DMS114 treated with DMSO at 0.1 percent for 48 hours (cell line): ENCODE results near the gene PDCD10.

Source experiments
- DNase-seq: peaks from one replicate; lab custom pipeline; 2025; ENCODE audit not compliant: unreplicated experiment; lab: John Stamatoyannopoulos, UW

PDCD10 gene

GRCh38 chr3:167734498-167735232 lies at the start of gene PDCD10:
TSS of gene PDCD10 (minus strand) at chr3:167734892. CDS start at chr3:167720157, 14,735 bp downstream.
- peak; percentile 98 for DNase-seq

- no peak for DNase-seq
Measured at GRCh38 chr3:167783781-167784180, 49.1 kb upstream of the PDCD10 start.

DNA sequence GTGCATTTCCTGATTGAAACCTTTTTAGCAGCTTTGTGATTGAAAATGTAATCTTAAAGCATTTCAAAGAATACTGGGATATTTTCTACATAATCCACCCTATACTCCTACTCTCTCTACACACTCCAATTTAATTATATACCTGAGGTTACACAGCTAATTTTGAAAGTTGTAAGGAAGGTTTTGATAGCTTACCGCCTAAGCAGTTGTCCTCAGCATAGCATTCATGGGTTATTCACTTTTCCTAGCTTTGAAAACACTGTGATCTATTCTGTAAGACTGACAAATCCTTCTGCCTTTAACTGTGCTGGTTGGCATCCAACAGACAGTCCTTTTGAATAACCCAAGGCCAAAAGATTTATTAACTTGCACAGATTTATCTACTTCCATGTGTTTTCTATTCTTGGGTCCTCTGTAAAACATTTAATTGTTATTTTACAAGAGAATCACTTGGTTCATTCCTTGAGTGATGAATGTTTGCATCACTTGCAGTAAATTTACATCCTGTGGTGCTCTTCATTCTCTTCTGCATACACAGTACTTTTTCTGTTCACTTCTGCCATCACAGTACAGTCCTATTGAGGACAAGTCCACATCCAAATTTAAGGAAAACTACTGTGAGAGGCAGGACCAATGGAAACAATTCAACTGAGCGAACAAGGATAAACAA lies 45.7 kb upstream of the PDCD10 start:
- no peak for DNase-seq

GRCh38 chr3:167777356-167777755 lies 42.7 kb upstream of the PDCD10 start:
- DNase-seq, result no peak

DNA sequence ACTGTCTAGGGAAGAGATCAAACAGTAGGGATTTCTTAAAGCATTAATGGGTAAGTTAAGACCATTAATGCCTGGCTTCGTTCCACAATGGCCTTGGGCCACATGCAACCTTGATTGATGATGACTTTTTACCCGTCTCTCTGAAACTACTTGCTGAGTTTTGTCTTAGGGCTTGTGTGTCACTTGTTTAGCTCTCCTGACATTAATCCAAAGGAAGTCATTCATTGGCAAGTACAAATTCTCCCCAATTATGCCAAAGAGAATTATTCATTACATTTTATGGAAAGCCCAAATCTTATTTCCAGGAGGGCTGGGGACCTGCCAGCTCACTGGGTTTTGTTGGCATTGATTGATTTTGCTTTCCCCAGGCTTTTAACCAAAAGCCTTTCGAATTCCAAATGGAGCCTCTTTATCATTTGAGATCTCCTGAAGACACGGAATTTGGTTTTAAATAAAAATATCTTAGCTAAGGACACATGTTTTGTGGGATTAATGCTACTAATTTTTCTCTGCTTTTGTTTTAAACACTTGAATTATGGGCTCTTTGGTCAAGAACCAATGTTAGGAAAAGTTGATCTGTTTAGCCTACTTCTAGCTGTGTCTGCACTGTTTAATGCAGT lies 41.5 kb upstream of the PDCD10 start:
- DNase-seq, result no peak

GRCh38 chr3:167773584-167773983 lies 38.9 kb upstream of the PDCD10 start:
- no peak for DNase-seq

DNA sequence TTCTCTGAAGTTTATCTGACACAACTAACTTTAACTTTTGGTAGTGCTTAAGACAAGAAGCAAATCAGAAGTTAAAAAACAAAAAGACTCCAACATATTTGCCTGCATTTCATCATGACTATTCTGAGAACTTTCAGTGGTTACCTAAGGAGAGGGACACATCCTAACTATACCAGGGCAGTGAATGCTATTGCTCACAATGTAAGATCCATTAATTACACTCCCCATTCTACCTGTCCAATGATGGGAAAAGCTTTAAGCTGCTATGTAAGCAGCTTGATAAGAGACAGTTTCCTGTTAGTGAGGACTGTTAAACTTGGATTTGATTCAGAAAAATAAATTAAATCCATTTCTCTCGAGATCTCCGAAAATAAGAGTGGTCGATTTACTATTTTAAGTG lies 38.3 kb upstream of the PDCD10 start:
- DNase-seq, result no peak

DNA sequence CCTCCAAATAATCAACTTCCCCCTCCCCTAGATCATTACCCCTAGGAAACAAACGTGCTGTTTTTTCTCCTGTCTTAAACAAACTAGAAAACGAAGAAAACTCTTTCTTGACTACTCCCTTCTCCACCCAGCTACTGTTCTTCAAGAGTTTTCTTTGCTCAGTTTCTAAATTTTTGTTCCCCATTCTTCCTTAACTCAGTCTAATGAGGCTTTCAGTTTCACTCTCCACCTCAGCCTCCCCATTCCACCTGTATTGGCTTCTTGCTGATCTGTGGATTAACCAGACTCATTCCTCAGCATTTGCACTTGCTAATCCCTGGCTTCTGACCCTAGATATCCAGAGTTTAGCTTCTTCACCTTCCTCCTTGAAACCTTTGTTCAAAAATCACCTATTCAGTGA lies 27.6 kb upstream of the PDCD10 start:
- no peak for DNase-seq

DNA sequence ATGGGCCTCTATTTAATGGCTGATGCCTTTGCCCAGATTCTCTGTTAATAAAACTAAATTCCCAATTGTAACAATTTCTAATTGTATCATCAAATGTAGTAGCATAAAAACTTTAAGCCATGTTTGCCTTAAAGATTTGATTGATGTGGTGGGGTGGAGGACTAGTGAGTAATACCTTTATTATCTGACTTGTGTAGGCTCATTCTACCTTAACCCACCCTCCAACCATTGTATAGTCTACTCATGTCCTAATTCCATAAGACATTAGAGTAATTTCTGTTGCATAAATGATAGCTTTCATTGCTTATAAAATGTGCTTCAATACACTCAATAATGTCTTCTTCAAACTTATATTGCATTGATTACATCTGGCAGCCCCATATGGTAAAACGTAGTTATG lies 26.6 kb upstream of the PDCD10 start:
- no peak for DNase-seq

- DNase-seq, result no peak
Measured at GRCh38 chr3:167754049-167754448, 19.4 kb upstream of the PDCD10 start.

GRCh38 chr3:167750272-167750971 lies 15.7 kb upstream of the PDCD10 start:
- no peak for DNase-seq

GRCh38 chr3:167749728-167750127 lies 15.0 kb upstream of the PDCD10 start:
- DNase-seq, result no peak

- DNase-seq, result no peak
Measured at GRCh38 chr3:167749209-167749608, 14.5 kb upstream of the PDCD10 start.

GRCh38 chr3:167743799-167744198 lies 9.1 kb upstream of the PDCD10 start:
- no peak for DNase-seq

DNA sequence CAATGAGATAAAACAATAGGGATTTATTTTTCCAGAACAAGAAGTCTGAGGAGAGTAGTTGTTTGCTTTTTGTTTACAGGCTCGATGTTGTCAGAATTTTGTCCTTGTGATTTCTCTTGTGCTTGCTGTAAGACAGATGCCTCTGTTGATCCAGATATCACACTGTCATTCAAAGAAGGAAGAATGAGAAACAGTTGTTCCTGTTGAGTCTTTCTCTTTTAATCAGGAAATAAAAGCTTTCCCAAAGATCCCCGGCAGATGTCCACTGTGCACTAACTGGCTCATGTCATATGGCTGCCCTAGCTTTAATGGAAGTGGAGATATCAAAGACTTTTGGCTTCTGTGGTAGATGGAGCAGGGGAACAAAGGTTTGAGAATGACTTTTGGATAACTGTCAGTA lies 7.6 kb upstream of the PDCD10 start:
- DNase-seq, result no peak

DNA sequence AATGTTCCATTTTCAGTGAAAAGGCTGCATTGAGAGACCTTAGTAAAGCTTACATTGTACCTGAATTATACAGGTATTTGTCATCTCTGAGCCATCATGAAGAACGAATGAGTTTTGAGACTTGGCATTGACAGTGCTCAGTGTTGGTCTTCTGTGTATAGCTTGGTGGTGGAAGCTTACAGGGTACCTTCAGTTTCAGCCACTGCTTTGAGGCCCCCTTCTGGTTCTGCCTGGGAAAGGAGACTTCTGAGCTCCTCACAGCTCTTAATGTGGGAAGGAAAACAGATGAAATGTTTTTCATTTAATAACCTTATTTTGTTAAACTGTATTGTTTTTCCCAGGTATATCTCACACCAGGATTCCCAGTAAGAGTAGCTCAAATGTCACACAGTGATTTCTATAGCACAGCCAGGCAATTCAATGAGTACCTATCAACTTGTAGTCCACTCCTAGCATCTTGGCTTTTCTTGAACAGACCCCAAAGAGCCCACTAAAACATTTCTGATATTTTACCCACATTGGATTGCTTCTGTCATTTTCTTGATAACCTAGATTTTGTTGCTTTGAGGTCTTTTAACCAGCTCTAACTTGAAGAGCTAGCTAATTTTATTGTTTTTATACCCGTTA lies 6.4 kb upstream of the PDCD10 start:
- DNase-seq, result peak; percentile 57

- no peak for DNase-seq
Measured at GRCh38 chr3:167739190-167739810, 4.6 kb upstream of the PDCD10 start.

DNA sequence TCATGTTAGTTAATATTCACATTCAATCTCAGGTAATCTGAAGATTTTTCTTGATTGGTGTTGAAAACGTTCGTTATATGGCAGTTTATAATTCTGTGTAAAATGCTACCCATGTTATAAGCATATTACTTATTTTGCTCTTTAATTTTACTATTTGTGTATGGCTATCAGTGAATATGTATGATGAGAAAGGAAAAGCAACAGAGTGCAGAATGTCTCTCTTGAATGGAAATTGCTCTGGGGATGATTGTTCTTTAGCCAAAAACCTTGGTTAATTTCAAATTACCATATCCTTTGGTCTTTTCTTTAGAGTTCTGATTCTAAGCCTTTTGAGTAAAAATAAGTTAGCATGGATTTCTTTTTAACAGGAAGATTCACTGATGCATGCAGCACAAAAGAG lies 3.3 kb upstream of the PDCD10 start:
- no peak for DNase-seq

GRCh38 chr3:167736997-167737396 lies 2.3 kb upstream of the PDCD10 start:
- no peak for DNase-seq

DNA sequence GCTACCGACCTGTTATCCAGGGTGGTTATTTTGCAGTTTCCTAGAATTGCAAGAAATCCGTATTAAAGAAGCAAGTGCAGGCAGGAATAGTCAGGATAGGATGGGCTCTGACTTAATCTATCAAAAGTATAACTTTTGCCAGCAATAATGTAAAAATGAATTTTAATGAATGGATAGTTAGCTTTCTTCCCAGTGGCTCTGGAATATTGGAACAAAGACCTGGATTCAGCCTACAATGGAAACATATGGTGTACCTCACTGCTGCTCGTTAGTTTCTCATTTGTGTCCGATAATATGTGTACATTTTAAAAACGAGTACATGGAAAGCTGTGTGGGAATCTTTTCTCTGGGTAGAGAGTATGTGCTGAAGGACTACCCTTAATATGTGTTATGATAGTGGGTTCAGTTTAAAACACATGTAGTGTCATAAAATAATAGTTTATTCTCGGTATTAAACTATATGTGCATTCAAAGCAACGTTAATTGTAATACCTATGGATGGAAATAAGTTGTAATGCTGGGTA lies 1.6 kb upstream of the PDCD10 start:
- DNase-seq, result no peak
